NOMO-1 treated with DMSO at 0.1 percent for 48 hours (cell line): ENCODE measurements around the gene FYCO1.

Experiments
- DNase-seq: peaks from one replicate; lab custom pipeline; 2025; ENCODE audit not compliant: unreplicated experiment; lab: John Stamatoyannopoulos, UW

Gene FYCO1

DNA sequence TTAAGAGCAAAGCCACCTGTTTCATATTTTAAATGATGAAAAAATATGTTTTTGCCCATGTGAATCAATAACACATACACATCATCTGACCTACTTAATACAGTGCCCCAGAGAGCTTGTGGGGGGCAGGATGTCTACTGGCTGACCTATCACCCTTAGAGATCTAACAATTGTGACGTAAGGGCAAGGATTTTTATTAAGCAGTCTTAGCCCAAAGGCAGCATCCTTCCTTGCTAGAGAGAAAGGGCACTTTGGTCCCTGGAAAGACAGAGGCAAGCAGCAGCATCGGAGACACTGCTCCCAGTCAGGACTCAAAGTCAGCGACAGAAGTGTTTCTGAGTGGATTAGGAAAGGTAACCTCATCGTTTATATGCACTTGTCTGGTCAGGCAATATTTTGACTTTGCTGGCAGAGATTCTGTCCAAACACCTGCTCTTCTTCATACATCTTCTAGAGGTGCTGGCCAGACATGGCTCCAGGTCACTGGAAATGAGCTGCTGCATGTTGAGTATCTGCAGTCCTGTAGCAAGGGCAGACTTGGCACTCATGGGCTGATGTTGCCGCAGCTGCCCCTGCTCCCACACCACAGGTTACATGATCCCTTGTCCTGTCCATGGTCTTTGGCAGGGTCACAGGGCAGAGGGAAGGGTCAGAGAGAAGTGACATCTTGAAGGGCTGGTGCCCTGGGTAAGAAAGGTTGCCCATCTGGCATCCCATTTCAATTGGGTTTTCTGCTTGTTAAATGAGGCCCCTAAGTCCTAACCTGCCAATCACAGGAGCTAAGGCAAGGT, 50.6 kb downstream of the FYCO1 start:
- no peak for DNase-seq

DNA sequence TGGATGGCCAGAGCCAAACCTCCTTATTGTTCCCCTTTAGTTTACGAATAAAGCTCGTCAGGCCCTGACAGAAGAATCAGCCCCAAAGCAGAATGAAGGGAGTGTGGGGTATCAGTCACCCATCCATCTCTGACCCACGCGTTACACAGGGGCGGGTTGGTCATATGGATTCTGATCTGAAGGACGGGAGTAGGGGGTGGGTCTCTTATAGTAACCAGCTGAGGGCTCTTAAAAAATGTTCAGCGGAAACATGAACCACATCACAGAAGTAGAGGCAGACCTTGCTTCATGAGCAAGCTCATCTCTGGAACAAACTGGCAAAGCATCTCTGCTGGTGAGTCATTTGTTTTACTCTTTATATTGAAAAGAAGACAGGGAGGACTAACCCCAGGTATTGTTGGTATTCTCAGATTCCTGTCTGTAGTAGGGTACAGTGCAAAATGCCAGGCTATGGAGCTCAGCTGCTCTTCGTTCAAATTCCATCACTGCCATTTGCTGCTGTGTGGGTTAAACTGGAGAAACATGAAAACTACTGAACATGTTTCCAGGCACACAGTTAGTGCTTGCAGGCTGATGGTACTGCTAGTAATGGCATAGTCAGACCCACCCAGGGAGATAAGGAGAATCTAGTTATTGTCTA, 52.3 kb downstream of the FYCO1 start, which contains the start of gene CXCR6:
Gene CXCR6, plus strand, starts transcription at position 258 of the 640 bp plus-strand sequence. CDS start 3,018 bp downstream, outside the sequence.
- DNase-seq: no peak

DNA sequence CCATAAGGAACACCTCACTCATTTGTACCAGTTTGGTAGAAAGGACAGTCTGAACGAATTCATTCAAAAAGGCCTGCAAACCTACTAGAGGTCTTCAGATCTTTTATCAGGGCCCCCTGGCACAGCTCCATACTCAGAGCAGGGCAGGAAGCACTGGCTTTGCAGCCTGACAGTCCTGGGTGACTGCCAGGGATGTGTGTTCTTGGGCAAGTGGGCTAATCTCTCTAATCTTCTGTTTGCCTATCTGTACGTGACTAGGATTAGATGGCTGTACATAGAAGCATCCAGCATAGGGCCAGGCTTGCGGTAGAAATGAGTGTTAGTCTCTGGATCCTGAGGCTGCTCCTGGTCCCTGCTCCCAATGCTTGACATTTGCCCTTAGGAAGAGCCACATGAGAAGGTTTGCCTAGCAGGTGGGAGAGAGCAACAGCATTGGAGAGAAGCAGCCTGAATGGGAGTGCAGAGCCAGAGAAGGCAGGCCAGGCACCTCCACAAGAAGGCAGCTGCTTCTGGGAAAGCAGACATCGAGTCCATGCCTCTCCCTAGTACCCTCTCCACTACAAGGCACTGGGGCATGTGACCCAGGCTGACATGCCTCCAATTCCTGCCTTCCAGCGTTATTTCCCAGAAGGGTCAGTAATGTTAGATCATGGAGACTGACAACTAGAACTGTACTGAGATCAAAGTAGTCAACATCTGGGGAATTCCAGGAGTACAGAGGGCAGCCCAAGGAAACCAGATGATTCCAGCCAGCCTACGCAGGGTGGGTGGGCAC, 53.4 kb downstream of the FYCO1 start:
- no peak for DNase-seq

DNA sequence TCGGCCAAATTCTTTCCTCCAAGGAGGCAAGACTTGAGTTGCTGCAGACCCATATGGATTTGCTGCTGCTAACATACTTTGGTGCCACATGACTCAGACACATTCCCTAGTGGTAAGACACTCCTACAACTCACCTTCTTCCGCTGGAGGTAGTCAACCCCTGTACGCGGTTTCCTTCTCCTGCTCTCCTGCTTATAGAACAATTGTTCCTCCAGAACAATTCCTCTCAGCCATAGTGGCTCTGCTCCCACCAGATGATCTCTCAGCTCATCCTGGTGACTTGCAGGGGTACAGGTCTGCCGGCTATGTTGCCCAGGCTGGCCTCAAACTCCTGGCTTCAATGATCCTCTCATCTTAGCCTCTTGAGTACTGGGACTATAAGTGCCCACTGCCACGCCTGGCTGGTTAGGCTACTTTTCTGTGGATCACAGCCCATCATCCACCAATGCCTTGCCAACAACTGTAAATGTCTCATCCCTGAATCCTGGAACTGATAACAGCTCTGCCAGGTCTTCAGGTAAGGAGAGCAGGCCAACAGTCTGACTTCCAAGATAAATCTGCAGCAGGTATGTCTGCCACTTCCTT, 54.8 kb downstream of the FYCO1 start:
- DNase-seq: no peak

DNA sequence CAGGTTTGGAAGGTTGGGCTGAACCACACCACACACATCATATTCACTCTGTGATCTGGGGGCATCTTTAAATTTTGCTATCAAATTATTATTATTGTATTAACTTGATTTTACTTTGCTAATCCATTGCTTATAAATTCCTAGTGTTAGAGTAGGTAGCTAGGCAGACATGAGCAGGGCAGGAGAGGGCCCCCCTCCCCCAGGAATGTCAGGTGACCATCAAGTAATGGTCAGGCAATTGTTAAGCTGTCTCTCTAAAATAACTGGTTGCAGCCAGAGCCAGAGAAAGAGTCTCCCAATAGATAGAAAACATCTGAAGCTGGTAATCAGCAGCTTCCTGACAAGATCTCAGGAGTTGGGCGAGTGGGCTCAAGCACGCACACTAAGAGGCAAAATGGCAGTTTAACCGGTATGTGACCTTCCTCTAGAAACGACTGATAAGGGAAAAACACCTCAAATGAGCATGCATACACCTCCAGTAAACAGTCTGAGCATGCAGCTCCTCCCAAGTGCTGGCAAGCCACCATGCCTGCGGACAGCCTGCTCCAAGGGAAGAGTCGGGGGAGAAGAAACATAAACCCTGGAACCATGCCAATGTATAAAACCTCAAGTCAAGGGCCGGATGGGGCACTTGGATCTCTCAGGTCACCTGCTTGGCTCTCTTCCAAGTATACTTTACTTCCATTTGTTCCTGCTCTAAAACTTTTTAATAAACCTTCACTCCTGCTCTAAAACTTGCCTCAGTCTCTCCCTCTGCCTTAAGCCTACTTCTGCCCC, 55.4 kb downstream of the FYCO1 start:
- DNase-seq: no peak

DNA sequence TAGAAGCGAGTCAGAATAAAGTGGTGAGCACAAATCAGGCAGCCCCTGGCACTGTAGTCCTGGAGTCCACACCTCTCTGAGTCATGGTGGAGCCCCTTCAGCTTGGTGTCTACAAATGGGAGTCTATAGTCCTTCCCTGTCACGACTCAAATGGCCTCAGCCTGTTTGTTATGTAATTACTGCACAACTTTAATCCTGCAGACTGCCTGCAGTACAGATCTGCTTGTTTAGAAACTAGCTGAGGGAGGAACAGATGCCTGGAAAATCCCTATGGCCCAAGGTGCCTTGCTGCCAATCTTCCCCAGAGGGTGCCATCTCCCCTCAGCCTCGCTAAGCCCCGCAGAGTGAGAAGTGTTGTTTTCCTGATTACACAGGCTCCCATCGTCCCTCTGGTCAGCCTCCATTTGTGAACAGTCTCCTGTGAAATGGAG, 56.3 kb downstream of the FYCO1 start:
- DNase-seq: no peak

DNA sequence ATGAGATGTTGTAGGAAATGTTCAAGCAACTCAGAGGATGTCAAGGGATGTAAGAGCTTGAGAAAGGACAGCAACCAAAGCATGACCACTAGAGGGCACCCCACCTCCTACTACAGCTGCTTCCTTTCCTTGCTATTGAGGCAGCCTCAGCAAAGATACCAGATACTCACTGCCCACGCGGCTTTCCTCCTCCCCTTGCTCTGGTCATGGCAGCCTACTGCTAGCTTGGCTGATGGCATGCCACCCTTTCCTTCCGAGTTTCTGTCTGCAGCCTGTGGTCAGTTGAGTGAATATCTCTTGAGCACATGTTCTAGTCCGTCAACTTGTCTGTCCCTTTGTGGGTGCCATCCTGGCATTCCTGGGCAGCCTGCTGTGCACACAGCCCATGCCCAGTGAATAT, 56.8 kb downstream of the FYCO1 start:
- DNase-seq: peak; percentile 82

DNA sequence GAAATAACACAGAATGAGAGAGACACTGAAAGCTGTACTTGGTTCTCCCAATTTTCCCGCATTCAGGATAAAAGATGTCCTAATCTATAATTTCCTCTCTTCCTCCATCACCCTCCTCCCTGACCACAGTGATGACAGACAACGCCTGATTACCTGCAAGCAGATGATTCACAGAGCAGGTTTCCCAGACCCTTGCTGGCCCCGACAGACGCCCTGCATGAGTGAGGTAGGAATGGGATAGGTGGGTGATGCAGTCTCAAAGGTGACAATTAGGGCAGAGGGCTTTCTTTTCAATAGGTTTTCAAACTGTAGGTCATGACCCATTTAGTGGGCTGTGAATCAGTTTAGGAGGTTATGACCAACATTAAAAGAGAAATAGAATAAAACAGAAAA, 57.6 kb downstream of the FYCO1 start:
- DNase-seq: no peak

DNA sequence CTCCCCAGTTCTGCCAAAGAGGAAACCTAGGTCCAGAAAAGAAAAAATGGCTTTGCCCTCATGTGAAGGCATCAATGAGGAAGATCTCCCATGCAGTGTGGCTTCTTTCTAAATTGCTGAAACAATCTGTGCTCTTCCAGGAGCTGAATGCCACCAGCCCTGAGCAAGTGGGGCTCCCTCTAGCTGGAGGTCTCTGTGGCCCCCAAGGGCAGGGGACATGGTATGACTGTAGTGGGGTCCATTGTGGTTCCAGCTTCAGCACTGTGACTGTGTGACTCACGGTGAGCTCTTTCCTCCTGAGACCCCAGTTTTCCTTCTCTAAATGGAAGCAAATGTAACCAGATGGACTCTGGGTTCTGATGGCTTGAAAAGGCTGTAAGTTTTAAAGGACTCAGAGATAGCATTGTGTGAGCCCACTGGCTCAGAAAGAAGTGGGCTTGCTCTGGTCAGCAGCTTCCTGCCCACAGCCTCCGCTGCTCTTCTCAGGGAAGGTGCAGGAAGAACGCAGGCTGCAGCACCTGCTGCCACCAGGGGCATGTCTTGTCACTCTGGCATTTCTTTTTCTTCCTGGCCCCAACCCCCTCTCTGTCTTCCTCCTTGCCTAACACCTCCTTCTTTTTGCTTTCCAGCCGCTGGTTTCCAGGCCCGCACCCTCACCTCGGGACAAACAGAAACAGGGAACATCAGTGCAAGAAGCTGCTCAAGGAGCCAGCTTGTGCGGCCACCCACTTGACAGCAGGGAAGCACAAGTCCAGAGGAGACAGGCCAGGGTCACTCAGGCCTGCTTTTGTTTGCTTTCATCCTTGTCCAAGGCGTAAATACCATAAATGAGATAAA, 58.2 kb downstream of the FYCO1 start:
- DNase-seq: no peak

DNA sequence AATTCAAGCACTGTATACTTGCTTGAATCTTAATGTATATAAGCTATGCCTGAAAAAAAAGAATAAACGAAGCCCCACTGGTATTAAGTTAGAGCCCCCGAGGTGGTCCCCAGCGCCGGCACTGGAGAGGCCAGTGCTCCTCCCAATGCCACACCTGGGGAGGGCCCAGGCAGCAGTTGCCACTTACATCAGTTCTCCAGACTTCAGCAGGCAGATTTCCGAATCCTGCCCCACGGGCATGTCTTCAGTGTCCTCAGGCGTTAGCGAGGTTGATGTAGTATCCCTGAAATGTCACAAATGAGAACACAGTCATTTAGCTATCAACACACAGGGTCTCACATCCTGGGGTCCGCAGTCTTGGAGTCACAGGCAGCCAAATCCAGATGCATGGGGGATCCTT, 59.4 kb downstream of the FYCO1 start:
- DNase-seq: no peak

DNA sequence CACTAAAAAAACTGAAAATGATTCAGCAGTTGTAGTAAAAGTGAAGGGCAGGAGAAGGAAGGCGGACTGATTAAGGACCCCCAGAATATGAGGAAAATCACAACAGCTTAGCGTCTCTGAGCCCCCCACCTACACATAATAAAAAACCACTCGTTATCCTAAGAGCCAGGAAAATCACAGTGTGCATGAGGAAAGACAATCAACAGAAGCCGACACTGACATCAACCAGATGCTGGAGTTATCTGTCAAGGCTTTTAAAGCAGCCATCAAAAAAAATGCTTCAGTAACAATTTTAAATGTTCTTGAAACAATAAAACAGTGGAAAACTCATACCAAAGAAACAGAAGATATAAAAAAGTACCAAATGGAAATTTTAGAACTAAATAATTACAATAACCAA, 62.0 kb downstream of the FYCO1 start:
- DNase-seq: no peak

DNA sequence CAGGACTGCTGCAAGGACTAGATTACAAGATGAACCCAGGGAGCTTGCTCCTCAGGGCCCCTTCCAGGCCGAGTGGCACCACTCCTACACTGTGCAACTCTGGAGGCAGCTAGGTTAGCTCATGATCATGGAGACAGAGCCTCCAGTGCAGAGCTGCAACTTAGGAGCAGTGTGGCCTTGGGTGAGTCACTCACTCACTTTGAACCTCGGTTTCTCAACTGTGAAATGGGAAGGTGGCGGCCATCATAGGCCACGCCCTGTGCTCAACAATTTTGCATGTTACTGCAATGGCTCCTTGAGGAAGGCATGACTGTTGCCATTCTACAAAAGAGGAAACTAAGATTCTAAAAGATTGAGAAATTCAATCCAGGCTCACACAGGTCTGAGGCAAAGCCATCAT, 63.5 kb downstream of the FYCO1 start:
- peak; percentile 71 for DNase-seq

DNA sequence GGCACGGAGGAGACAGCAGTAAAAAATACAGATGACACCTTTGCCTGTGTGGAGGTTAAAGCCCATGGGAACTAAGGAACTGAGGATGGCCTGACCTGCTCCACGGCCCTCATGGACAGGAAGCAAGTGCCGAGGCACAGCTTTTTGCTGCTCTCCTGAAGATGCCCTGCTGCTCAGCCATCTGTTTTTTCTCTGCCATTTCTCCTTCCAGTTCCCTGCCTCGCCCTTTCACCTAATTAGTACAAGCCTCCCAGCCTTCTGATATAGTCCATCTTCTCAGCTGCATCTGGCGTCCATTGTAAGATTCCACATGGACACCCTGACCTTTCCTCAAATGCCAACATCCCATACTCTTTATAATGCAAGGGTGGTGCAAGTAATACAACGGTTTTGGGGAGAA, 64.1 kb downstream of the FYCO1 start:
- no peak for DNase-seq

DNA sequence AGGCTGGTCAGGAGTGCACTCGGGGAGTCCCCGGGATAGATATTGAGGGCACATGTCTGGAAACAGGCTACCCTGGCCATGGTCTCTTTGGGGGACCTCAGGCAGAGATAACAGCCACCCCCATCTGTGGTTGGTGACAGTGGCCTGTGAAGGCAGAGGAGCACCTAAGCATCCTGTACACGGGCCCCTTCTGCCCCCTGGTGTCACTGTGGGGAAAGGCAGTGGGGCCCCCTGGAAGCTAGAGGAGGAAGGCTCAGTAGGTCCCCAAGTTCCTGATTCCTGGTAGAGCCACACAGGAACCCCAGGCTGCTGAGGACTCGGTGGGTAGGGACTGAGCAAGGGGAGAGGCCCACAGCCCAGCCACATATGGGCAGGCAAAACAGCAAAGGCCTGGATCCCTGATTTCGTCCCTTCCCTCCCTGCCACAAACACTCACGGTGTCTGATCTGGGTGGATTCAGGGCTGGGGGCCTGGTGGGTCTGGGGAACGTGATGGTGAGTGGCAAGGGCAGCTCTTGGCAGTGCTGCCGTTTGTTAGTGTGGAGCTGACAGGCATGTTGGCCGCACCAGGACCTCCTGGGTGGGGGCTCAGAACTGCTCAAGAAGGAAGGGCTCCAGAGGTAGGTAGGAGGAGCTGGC, 66.5 kb downstream of the FYCO1 start:
- DNase-seq: peak; percentile 15

DNA sequence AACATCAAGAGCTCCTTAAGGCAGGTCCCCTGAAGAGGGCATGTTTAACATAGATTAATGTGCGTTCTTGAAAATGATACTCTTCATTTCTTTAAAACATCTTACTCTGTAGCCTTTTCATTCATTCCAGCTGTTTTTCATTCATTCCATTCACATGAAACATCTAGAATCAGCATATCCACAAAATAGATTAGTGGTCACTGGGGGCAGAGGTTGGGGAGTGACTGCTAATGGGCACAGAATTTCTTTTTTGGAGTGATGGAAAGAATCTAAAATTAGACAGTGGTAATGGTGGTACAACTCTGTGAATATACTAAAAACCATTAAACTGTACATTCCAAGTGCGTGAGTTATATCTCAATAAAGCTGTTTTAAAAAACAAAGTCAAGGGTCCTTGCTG, 67.7 kb downstream of the FYCO1 start:
- DNase-seq: no peak

DNA sequence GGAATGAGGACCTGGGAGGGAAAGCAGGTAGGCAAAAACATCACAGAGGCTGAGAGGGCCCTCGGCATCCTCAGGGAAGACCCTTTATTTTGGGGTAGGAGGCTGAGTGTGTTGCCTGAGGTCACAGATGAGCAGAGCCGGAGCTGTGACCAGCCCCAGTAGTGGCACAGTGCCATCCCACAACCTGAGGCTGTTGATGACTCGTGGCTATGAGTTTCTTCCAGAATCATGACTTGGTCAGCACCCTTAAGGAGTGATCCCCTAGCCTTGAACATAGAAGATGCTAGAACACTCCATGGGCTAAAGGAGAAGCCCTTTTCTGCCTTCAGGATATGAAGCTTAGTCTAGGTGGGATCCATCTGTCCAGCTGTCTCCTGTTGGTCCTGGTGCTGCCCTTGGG, 71.9 kb downstream of the FYCO1 start:
- DNase-seq: no peak

DNA sequence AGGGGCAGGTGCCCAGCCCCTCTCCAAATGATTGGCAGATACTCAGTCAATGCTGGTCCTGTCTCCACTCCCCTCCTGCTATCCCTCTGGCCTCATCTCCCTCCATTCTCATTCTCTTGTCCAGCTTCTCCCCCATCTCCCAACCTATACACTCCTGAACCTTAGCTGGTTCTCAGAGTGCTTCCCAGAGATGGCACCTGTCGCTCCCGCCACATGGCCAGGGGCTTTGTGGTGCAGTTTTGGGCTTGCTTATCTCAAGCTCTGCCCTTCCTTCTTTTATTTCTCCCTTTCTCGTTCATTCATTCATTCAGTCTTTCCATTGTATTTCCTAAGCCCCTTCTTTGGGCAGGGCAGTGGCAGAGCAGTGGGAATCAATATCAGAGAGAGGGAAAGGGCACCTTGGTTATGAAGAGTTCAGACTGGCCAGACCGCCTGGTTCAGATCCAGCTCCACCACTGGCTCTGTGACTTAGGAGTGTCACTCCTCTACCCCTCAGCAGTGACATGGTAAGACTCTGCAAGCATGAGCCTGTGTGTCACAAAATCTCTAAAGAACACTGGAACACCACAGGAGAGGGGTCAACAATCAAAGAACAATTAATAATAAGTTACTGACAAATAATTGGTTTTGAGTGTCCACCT, 72.6 kb downstream of the FYCO1 start:
- no peak for DNase-seq

DNA sequence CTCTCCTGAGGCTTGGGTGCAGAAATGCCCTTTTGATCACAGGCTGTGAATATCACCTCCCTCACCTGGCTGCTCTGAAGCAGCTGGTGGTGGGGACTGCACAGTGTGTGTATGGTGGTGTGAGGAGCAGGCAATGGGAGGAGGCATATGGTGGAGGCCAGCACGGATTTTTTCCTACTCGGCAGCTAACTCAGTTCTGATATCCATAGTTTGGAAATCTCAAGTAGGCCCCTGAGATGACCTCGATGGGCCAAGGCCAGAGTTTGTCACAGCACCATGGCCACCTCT, 73.6 kb downstream of the FYCO1 start:
- DNase-seq: no peak
